RWPE2 (cell line): ENCODE data around the gene TTC39C.

Experiments
- ATAC-seq: fragments of 200-7000 bp; cut with Tn5 transposase; 3 replicates; pipeline ENCODE4 v1.9.1; 2021; ENCODE audit warnings: low read depth
- DNase-seq: peaks from one replicate; pipeline ENCODE4 v3.0.0-alpha.2; 2020; ENCODE audit warnings: low spot score
- H3K27ac ChIP-seq: fragments of 450-650 bp; 2 replicates; pipeline ENCODE4 v1.5.1; 2017; ENCODE audit warnings: mild to moderate bottlenecking; ENCODE audit not compliant: poor library complexity, severe bottlenecking
- H3K27me3 ChIP-seq: fragments of 250-450 bp; sonication (Bioruptor Pico); 2 replicates; pipeline ENCODE4 v1.5.1; 2021; ENCODE audit warnings: mild to moderate bottlenecking, moderate library complexity; ENCODE audit not compliant: insufficient read depth, poor library complexity, severe bottlenecking
- H3K36me3 ChIP-seq: fragments of 250-450 bp; sonication (Bioruptor Pico); 2 replicates; pipeline ENCODE4 v1.5.1; 2020; ENCODE audit warnings: low read depth, mild to moderate bottlenecking, moderate library complexity
- H3K4me1 ChIP-seq: fragments of 250-450 bp; sonication (Bioruptor Pico); 2 replicates; pipeline ENCODE4 v1.5.1; 2021; ENCODE audit warnings: mild to moderate bottlenecking, moderate library complexity; ENCODE audit not compliant: insufficient read depth, poor library complexity, severe bottlenecking
- H3K4me3 ChIP-seq: fragments of 250-450 bp; sonication (Bioruptor Pico); 2 replicates; pipeline ENCODE4 v1.5.1; 2021; ENCODE audit warnings: mild to moderate bottlenecking, moderate library complexity; ENCODE audit not compliant: severe bottlenecking
- H3K9me3 ChIP-seq: fragments of 250-450 bp; sonication (Bioruptor Pico); 2 replicates; pipeline ENCODE4 v1.5.1; 2021; ENCODE audit warnings: mild to moderate bottlenecking, moderate library complexity; ENCODE audit not compliant: severe bottlenecking
- TF ChIP-seq, protein P1 (sequence below): fragments of 450-650 bp; IDR thresholded peaks from one replicate; pipeline ENCODE4 v1.5.1; 2017; ENCODE audit warnings: mild to moderate bottlenecking, moderate library complexity; ENCODE audit not compliant: poor library complexity, severe bottlenecking

The TTC39C gene

DNA sequence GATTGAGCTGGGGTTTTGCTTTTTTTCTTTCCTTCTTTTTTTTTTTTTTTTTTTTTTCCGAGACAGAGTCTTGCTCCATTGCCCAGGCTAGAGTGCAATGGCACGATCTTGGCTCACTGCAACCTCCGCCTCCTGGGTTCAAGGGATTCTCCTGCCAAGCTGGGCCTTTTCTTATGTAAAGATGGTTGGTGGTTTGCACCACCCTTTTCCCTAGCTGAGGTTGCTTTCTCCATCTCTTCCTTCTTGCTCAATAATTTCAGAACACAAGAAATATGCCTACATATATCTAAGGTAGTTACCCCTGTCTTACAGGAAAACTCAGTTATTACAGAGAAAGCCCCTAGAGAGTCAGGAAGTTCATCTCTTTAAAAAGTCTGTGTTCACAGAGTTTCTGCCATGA is 7.0 kb downstream of the TTC39C start:
- no peaks in the 10 kb centered on the region for H3K9me3 ChIP-seq
- DNase-seq (no peak), ATAC-seq (no peak)
- no peak overlapping the region for H3K4me3 ChIP-seq
- H3K4me1 ChIP-seq = peaks cover 15% of the 10 kb centered on the region
- TF ChIP-seq, protein P1, sequence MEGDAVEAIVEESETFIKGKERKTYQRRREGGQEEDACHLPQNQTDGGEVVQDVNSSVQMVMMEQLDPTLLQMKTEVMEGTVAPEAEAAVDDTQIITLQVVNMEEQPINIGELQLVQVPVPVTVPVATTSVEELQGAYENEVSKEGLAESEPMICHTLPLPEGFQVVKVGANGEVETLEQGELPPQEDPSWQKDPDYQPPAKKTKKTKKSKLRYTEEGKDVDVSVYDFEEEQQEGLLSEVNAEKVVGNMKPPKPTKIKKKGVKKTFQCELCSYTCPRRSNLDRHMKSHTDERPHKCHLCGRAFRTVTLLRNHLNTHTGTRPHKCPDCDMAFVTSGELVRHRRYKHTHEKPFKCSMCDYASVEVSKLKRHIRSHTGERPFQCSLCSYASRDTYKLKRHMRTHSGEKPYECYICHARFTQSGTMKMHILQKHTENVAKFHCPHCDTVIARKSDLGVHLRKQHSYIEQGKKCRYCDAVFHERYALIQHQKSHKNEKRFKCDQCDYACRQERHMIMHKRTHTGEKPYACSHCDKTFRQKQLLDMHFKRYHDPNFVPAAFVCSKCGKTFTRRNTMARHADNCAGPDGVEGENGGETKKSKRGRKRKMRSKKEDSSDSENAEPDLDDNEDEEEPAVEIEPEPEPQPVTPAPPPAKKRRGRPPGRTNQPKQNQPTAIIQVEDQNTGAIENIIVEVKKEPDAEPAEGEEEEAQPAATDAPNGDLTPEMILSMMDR = no peak
- H3K36me3 ChIP-seq = peaks cover 3% of the 10 kb centered on the region
- H3K27ac ChIP-seq = no peak overlapping the region
- no peaks in the 10 kb centered on the region for H3K27me3 ChIP-seq

DNA sequence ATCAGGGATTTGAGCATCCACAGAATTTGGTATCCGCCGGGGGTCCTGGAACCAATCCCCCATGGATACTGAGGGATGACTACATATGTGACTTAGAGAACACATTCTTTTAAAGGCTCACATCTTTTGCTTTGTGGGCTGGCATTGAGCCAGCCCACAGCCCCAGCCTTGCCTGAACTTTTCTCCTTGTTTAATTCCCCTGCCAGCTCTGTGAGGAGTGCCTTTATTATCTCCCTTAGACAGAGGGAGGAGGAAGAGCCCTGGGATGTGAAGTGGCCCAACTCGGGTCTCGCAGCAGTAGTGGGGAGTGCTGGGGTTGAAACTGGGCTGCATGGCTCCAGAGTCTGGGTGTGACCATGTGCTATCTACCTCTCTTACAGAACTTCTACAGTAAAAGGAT is 7.6 kb downstream of the TTC39C start:
- DNase-seq = no peak
- ATAC-seq = no peak; the same call in 2 of the 3 replicates
- H3K27me3 ChIP-seq = no peaks in the 10 kb centered on the region
- peaks cover under 1% of the 10 kb centered on the region for H3K36me3 ChIP-seq
- no peaks in the 10 kb centered on the region for H3K9me3 ChIP-seq
- H3K4me3 ChIP-seq = no peak overlapping the region
- H3K4me1 ChIP-seq = peaks cover 15% of the 10 kb centered on the region
- no peak overlapping the region for H3K27ac ChIP-seq
- TF ChIP-seq, protein P1 = no peak

DNA sequence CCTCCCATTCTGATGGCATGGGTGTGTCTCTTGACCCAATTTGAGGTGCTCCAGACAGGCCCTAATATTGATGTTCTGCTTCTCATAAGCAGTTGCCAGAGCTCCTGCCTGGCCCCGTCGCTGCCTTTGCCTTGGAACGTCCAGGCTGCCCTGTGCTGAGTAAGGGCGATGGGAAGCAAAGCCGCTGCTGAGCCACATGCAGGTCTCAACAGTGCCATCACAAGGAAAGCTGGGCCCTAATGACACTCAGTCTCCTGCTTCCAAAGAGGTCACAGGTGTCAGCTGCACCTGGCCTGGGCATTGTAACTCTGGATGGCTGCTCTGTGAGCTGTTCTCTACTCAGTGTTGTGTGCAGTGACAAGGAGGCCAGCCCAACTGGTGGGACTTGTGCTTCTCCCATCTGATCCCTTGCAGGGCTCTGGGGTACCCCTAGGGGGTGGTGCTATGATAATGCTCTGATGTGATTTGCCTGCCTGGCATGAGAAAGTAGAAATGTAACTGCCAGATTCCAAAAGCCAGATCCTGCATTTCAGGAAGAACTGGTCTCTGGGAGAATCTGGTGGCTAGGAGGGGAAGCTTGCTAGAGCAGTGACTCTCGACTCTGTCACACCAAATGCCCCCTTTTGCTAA is 8.7 kb downstream of the TTC39C start:
- no peak for DNase-seq
- no peaks in the 10 kb centered on the region for H3K27me3 ChIP-seq
- no peaks in the 10 kb centered on the region for H3K9me3 ChIP-seq
- TF ChIP-seq, protein P1 = no peak
- ATAC-seq = no peak; the same call in 2 of the 3 replicates
- peaks cover 24% of the 10 kb centered on the region for H3K4me1 ChIP-seq
- no peak overlapping the region for H3K4me3 ChIP-seq
- H3K27ac ChIP-seq = no peak overlapping the region
- no peaks in the 10 kb centered on the region; the same call in 1 of the 2 replicates for H3K36me3 ChIP-seq

DNA sequence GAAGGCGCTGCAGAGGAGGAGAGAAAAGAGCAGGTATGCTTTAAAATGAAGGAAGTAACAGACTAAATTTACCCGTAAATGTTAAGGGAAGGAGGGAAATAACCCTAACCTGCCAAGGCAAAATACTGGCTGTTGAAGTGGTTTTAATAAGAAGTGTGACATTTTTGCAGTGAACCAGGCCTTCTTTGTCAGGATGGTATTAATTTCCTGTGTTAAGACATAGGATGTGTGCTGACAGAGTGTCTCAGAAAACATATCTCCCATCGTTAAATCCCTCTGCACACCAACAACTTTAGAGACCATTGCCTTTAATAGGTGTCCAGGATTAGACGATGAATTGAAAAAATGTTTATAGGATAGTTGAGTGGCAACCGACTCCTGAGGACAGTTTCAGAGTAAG is 9.9 kb downstream of the TTC39C start:
- Histone ChIP-seq H3K4me1 (peaks cover 25% of the 10 kb centered on the region), H3K36me3 (no peaks in the 10 kb centered on the region; the same call in 1 of the 2 replicates), H3K9me3 (no peaks in the 10 kb centered on the region), H3K27me3 (no peaks in the 10 kb centered on the region), H3K4me3 (no peak overlapping the region), H3K27ac (no peak overlapping the region)
- TF ChIP-seq, protein P1 = no peak
- ATAC-seq (no peak), DNase-seq (no peak)

DNA sequence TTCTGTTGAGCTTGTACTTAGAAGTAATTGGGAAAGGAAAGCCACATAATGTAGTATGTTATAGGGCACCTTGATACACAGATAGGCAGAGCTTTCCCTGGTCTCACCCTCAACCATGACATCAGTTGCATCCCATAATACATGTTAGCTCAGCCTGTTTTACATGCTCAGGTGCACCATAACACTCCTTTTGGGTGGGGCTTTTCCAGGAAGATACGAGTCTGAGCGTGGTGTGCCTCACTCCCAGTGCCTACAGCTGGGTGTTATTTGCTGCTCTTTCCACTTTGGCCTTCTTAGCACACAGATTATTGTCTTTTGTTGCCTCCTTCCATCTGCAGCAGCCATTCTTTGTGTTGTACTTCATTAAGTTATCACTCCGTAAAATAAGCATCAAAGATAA is 11.9 kb downstream of the TTC39C start:
- TF ChIP-seq, protein P1 = no peak
- no peaks in the 10 kb centered on the region; the same call in 1 of the 2 replicates for H3K36me3 ChIP-seq
- H3K27ac ChIP-seq = peak overlapping the region; percentile 39
- ATAC-seq (peak; percentile 21; the same call in 1 of the 3 replicates), DNase-seq (no peak)
- H3K9me3 ChIP-seq = no peaks in the 10 kb centered on the region
- no peak overlapping the region for H3K4me3 ChIP-seq
- peaks cover 25% of the 10 kb centered on the region for H3K4me1 ChIP-seq
- H3K27me3 ChIP-seq = no peaks in the 10 kb centered on the region
